ENCODE results near the gene DMRT1.

The DMRT1 gene

GRCh38 chr9:950139-950538 lies 108.6 kb downstream of the DMRT1 start:
- no peak overlapping the region for H3K23ac ChIP-seq (ENCODE audit: low read depth, low read length, poor library complexity)
- H3K4me1 ChIP-seq (ENCODE audit: control insufficient read depth in 2 of 2, insufficient read depth in 1 of 2, low read depth in 1 of 2, low read length in 2 of 2), result no peaks in the 10 kb centered on the region
- H3K18ac ChIP-seq (ENCODE audit: low read length), result no peak overlapping the region
- no peak overlapping the region for H3K27ac ChIP-seq (replicated peaks; ENCODE audit: low read length)
- no peak overlapping the region for H3K14ac ChIP-seq (ENCODE audit: low read length)
- H4K8ac ChIP-seq (ENCODE audit: low read depth, low read length), result no peak overlapping the region
- no peak overlapping the region for H3K4ac ChIP-seq (ENCODE audit: low read length)
- no peaks in the 10 kb centered on the region for H3K79me1 ChIP-seq (ENCODE audit: low read depth, low read length)
- no peak overlapping the region for H2BK120ac ChIP-seq (ENCODE audit: low read depth, low read length)
- no CpG with 5 or more reads among the region's 1 CpG for WGBS, 2 donors (ENCODE audit: extremely low coverage in 2 of 2, insufficient read length in 2 of 2, insufficient replicate concordance in 1 of 2)
- no peak overlapping the region for H3K4me2 ChIP-seq (ENCODE audit: insufficient read depth, low read length, poor library complexity, severe bottlenecking)
- H4K91ac ChIP-seq (ENCODE audit: low read depth, low read length, poor library complexity), result no peak overlapping the region
- H2BK15ac ChIP-seq (ENCODE audit: low read length), result no peak overlapping the region
- H2AFZ ChIP-seq (ENCODE audit: low read length), result no peak overlapping the region
- no peaks in the 10 kb centered on the region for H3K9me3 ChIP-seq (replicated peaks in 1 of 2; ENCODE audit: control insufficient read depth in 2 of 2, insufficient read depth in 1 of 2, low read depth in 1 of 2, low read length in 2 of 2)
- peaks cover 0 to 9% (median 0%) of the 10 kb centered on the region in 3 experiments for H3K27me3 ChIP-seq (ENCODE audit: control insufficient read depth in 3 of 3, insufficient read depth in 3 of 3, low read depth in 1 of 3, low read length in 3 of 3)
- H3K36me3 ChIP-seq (replicated peaks in 1 of 2; ENCODE audit: control insufficient read depth in 2 of 2, insufficient read depth in 2 of 2, low read length in 2 of 2), result no peaks in the 10 kb centered on the region
- no peak overlapping the region for H3K9ac ChIP-seq (ENCODE audit: low read depth, low read length, poor library complexity)
- H2BK12ac ChIP-seq (ENCODE audit: low read length), result no peak overlapping the region
- H2BK5ac ChIP-seq (ENCODE audit: low read length), result no peak overlapping the region
- no peak for DNase-seq (ENCODE audit: low spot score)
- H2AK5ac ChIP-seq (ENCODE audit: low read depth, low read length), result no peak overlapping the region
- H3K4me3 ChIP-seq (ENCODE audit: low read length in 2 of 2), result no peak overlapping the region

- H3K9me3 ChIP-seq (replicated peaks in 1 of 2; ENCODE audit: control insufficient read depth in 2 of 2, insufficient read depth in 1 of 2, low read depth in 1 of 2, low read length in 2 of 2), result no peaks in the 10 kb centered on the region
- H2BK12ac ChIP-seq (ENCODE audit: low read length), result no peak overlapping the region
- H3K18ac ChIP-seq (ENCODE audit: low read length), result no peak overlapping the region
- no peak overlapping the region for H2BK15ac ChIP-seq (ENCODE audit: low read length)
- H3K27me3 ChIP-seq (ENCODE audit: control insufficient read depth in 3 of 3, insufficient read depth in 3 of 3, low read depth in 1 of 3, low read length in 3 of 3), result peaks cover 0 to 9% (median 0%) of the 10 kb centered on the region in 3 experiments
- H3K14ac ChIP-seq (ENCODE audit: low read length), result no peak overlapping the region
- H3K4ac ChIP-seq (ENCODE audit: low read length), result no peak overlapping the region
- no peak overlapping the region for H3K4me2 ChIP-seq (ENCODE audit: insufficient read depth, low read length, poor library complexity, severe bottlenecking)
- H3K23ac ChIP-seq (ENCODE audit: low read depth, low read length, poor library complexity), result no peak overlapping the region
- no peak overlapping the region for H4K8ac ChIP-seq (ENCODE audit: low read depth, low read length)
- no peak overlapping the region for H2BK5ac ChIP-seq (ENCODE audit: low read length)
- H3K4me1 ChIP-seq (ENCODE audit: control insufficient read depth in 2 of 2, insufficient read depth in 1 of 2, low read depth in 1 of 2, low read length in 2 of 2), result no peaks in the 10 kb centered on the region
- H3K27ac ChIP-seq (replicated peaks; ENCODE audit: low read length), result no peak overlapping the region
- no peak for DNase-seq (ENCODE audit: low spot score)
- H3K9ac ChIP-seq (ENCODE audit: low read depth, low read length, poor library complexity), result no peak overlapping the region
- H2AK5ac ChIP-seq (ENCODE audit: low read depth, low read length), result no peak overlapping the region
- no peak overlapping the region for H3K4me3 ChIP-seq (ENCODE audit: low read length in 2 of 2)
- H4K91ac ChIP-seq (ENCODE audit: low read depth, low read length, poor library complexity), result no peak overlapping the region
- no peaks in the 10 kb centered on the region for H3K36me3 ChIP-seq (replicated peaks in 1 of 2; ENCODE audit: control insufficient read depth in 2 of 2, insufficient read depth in 2 of 2, low read length in 2 of 2)
- no peak overlapping the region for H2AFZ ChIP-seq (ENCODE audit: low read length)
- no peaks in the 10 kb centered on the region for H3K79me1 ChIP-seq (ENCODE audit: low read depth, low read length)
- WGBS, 2 donors (ENCODE audit: extremely low coverage in 2 of 2, insufficient read length in 2 of 2, insufficient replicate concordance in 1 of 2), result no CpG with 5 or more reads among the region's 4 CpGs
- no peak overlapping the region for H2BK120ac ChIP-seq (ENCODE audit: low read depth, low read length)
Observed at GRCh38 chr9:952546-952945, 111.0 kb downstream of the DMRT1 start.

GRCh38 chr9:959105-959504 lies 117.6 kb downstream of the DMRT1 start:
- no peak overlapping the region for H3K4me3 ChIP-seq (ENCODE audit: low read length in 2 of 2)
- H3K27me3 ChIP-seq (ENCODE audit: control insufficient read depth in 3 of 3, insufficient read depth in 3 of 3, low read depth in 1 of 3, low read length in 3 of 3), result peaks cover 0 to 27% (median 0%) of the 10 kb centered on the region in 3 experiments
- H3K4me2 ChIP-seq (ENCODE audit: insufficient read depth, low read length, poor library complexity, severe bottlenecking), result no peak overlapping the region

GRCh38 chr9:959914-960313 lies 118.4 kb downstream of the DMRT1 start:
- Histone ChIP-seq H3K27ac (replicated peaks; ENCODE audit: low read length) (no peak overlapping the region), H3K27me3 (ENCODE audit: control insufficient read depth in 3 of 3, insufficient read depth in 3 of 3, low read depth in 1 of 3, low read length in 3 of 3) (peaks cover 0 to 35% (median 0%) of the 10 kb centered on the region in 3 experiments), H3K23ac (ENCODE audit: low read depth, low read length, poor library complexity) (no peak overlapping the region), H3K4me3 (ENCODE audit: low read length in 2 of 2) (no peak overlapping the region), H2AFZ (ENCODE audit: low read length) (no peak overlapping the region), H2AK5ac (ENCODE audit: low read depth, low read length) (no peak overlapping the region), H3K4me2 (ENCODE audit: insufficient read depth, low read length, poor library complexity, severe bottlenecking) (no peak overlapping the region), H2BK15ac (ENCODE audit: low read length) (no peak overlapping the region), H3K36me3 (replicated peaks in 1 of 2; ENCODE audit: control insufficient read depth in 2 of 2, insufficient read depth in 2 of 2, low read length in 2 of 2) (no peaks in the 10 kb centered on the region), H3K4me1 (ENCODE audit: control insufficient read depth in 2 of 2, insufficient read depth in 1 of 2, low read depth in 1 of 2, low read length in 2 of 2) (peaks cover 0 to 3% of the 10 kb centered on the region in 2 donors), H4K8ac (ENCODE audit: low read depth, low read length) (no peak overlapping the region), H3K9me3 (replicated peaks in 1 of 2; ENCODE audit: control insufficient read depth in 2 of 2, insufficient read depth in 1 of 2, low read depth in 1 of 2, low read length in 2 of 2) (no peaks in the 10 kb centered on the region), H2BK5ac (ENCODE audit: low read length) (no peak overlapping the region), H3K4ac (ENCODE audit: low read length) (no peak overlapping the region), H3K9ac (ENCODE audit: low read depth, low read length, poor library complexity) (no peak overlapping the region), H3K14ac (ENCODE audit: low read length) (no peak overlapping the region), H3K18ac (ENCODE audit: low read length) (no peak overlapping the region), H3K79me1 (ENCODE audit: low read depth, low read length) (no peaks in the 10 kb centered on the region), H2BK120ac (ENCODE audit: low read depth, low read length) (no peak overlapping the region), H2BK12ac (ENCODE audit: low read length) (no peak overlapping the region), H4K91ac (ENCODE audit: low read depth, low read length, poor library complexity) (no peak overlapping the region)
- WGBS, 2 donors (ENCODE audit: extremely low coverage in 2 of 2, insufficient read length in 2 of 2, insufficient replicate concordance in 1 of 2), result no CpG with 5 or more reads among the region's 4 CpGs
- DNase-seq (ENCODE audit: low spot score), result no peak

More at GRCh38 chr9:959105-959504, 117.6 kb downstream of the DMRT1 start:
- no peak overlapping the region for H3K14ac ChIP-seq (ENCODE audit: low read length)
- no peak overlapping the region for H3K9ac ChIP-seq (ENCODE audit: low read depth, low read length, poor library complexity)
- no CpG with 5 or more reads among the region's 4 CpGs for WGBS, 2 donors (ENCODE audit: extremely low coverage in 2 of 2, insufficient read length in 2 of 2, insufficient replicate concordance in 1 of 2)
- H3K18ac ChIP-seq (ENCODE audit: low read length), result no peak overlapping the region
- no peak overlapping the region for H2AFZ ChIP-seq (ENCODE audit: low read length)
- H2AK5ac ChIP-seq (ENCODE audit: low read depth, low read length), result no peak overlapping the region
- no peak overlapping the region for H3K27ac ChIP-seq (replicated peaks; ENCODE audit: low read length)
- no peak overlapping the region for H2BK12ac ChIP-seq (ENCODE audit: low read length)
- no peaks in the 10 kb centered on the region for H3K9me3 ChIP-seq (replicated peaks in 1 of 2; ENCODE audit: control insufficient read depth in 2 of 2, insufficient read depth in 1 of 2, low read depth in 1 of 2, low read length in 2 of 2)
- H3K23ac ChIP-seq (ENCODE audit: low read depth, low read length, poor library complexity), result no peak overlapping the region
- H3K4me1 ChIP-seq (ENCODE audit: control insufficient read depth in 2 of 2, insufficient read depth in 1 of 2, low read depth in 1 of 2, low read length in 2 of 2), result no peaks in the 10 kb centered on the region
- no peak overlapping the region for H3K4ac ChIP-seq (ENCODE audit: low read length)
- H4K8ac ChIP-seq (ENCODE audit: low read depth, low read length), result no peak overlapping the region
- H3K36me3 ChIP-seq (replicated peaks in 1 of 2; ENCODE audit: control insufficient read depth in 2 of 2, insufficient read depth in 2 of 2, low read length in 2 of 2), result no peaks in the 10 kb centered on the region
- H4K91ac ChIP-seq (ENCODE audit: low read depth, low read length, poor library complexity), result no peak overlapping the region
- no peaks in the 10 kb centered on the region for H3K79me1 ChIP-seq (ENCODE audit: low read depth, low read length)
- no peak overlapping the region for H2BK15ac ChIP-seq (ENCODE audit: low read length)
- DNase-seq (ENCODE audit: low spot score), result no peak
- no peak overlapping the region for H2BK120ac ChIP-seq (ENCODE audit: low read depth, low read length)
- no peak overlapping the region for H2BK5ac ChIP-seq (ENCODE audit: low read length)

All from neuronal stem cell (in vitro differentiated cells).